HG02938 (cell line): ENCODE results near the gene CCDC167.
"Not testable (repeated sequence)": the region's sequence is repeated elsewhere in the genome, so short reads cannot be mapped to it uniquely, and the experiment has no call there.

ENCODE experiments used
- ATAC-seq: cut with Tn5 transposase; IDR thresholded peaks from one replicate; pipeline ENCODE4 v1.9.1; 2021; ENCODE audit warnings: mild to moderate bottlenecking, moderate library complexity; ENCODE audit not compliant: unreplicated experiment

Gene CCDC167

DNA sequence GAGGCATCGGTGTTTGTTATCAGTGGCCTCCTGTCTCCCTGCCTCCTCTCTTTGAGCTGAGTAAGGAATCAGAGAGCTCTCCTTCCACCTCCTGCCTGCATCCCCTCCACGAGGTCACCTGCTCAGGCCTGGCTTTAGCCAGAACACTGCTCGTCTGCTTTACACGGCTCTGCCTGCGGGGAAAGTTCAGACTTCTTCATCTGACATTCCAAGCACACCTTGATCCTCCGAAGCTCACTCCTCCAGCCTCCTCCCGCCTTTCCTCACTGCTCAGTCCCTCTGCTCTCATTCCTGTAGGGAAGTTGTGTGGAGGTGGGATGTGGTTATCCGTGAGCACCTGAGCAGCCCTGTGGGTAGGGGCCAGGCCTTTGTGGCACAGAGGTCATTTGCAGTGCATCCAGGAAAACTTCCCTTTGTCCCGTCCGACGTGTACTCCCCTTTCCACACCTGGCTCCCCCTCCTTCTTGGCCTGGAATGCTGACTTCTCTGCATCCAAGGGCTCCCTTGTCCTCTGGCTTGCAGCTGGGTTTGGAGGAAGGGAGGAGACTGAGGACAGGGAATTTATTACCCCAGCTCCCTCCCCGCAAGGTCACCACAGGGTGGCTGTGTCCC, 12.8 kb upstream of the CCDC167 start:
- no peak for ATAC-seq

DNA sequence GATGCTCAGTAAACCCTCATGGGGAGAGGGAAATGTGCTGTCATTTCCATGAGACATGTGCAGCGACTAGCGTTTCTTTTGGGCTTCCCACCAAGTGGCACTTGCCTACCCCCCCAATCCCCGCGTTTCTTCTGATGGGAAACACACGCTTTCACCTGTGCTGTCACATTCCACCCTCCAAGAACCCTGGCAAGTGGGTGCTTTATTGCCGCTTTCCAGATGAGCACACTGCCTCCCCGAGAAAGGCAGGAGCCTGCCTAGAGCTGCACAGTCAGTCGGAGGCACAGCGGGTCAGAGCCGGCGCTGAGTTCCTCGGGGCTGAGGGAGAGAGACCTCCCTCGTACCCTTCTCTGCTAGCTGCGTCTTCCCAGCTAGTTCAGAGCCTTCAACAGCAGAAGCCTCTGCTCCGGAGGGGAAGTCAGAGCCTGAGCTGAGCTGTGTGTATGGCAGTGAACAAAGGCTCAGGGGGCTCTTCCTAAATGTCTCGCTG, 12.3 kb upstream of the CCDC167 start:
- no peak for ATAC-seq

DNA sequence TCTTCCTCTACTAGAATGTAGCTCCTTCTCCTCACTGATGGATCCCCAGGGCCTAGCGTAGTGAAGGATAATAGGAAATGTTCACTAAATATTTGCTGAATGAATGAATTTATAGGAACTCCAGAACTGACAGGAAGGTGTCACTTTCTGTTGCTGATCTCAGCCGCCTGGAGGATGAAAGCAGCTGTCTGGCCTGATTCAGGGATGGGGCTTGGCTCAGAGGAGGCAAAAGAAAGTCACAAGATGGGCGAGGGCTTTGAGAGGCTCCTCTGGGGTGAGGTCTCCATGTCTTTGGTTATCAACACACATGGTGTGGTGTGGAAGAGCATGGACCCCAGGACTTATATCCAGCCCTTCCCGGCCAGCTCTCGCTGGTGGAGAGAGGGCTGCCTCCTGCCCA, 11.5 kb upstream of the CCDC167 start:
- no peak for ATAC-seq

DNA sequence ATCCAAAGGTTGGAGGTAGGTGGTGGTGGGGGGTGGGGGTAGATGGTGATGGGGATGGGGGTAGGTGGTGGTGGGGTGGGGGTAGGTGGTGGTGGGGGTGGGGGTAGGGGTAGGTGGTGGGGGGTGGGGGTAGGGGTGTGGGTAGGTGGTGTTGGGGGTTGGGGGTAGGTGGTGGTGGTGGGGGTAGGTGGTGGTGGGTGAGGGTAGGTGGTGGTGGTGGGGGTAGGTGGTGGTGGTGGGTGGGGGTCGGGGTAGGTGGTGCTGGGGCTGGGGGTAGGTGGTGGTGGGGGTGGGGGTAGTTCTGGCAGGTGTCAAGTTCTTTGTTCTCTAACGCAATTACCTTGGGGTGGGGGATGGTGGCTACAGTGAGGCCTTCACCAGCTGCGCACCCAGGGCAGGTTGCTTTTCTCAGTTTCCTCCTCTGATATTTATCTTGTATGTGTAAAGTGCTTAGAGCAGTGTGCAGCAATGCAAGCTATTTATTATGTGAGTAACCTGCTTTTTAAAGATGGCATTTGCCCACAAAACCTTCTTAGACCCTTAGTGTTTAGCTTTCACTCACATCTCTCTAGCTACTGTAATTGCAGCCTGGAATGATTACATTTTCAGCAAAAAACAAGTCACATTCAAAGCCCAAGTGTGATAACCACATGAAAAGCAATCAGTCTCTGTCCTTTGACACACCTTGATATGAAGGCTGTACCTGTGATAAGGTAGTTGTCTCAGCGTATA, 8.2 kb upstream of the CCDC167 start:
- no peak for ATAC-seq

DNA sequence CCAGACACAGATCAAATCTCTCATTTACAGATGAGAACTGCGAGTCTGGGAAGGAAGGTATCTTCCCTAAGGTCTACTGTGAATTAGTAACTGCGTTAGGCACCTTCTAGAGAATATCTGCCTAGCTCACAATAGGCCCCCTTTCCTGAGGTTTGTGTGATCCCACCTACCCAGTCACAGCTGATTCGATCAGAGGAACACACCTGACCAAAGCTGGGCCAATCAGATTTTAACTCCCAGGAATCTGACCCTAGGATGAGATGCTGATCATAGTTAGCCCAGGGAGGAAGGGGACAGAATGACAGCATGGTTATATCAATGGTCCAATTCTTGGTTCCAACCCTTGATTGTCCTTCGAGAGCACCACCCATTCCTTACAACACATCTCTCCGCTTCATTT, 7.4 kb upstream of the CCDC167 start:
- no peak for ATAC-seq

DNA sequence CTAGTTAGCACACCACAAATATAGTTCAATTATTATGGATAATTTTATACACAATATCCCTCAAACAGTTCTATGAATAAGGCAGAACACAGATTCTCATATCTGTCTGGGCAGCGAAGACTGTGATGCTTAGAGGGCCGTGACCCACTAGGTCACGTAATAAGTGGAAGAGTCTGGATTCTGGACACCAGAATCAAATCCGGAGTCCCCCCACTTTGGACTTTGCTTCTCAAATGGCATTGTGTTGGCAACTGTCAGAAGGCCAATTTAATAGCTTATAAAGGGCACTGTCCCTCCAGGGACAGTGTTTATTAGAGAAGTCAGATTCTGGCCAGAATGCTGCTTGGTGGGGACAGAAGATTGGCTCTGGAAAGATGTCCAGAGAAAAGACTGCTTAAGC, 6.8 kb upstream of the CCDC167 start:
- ATAC-seq, result no peak

DNA sequence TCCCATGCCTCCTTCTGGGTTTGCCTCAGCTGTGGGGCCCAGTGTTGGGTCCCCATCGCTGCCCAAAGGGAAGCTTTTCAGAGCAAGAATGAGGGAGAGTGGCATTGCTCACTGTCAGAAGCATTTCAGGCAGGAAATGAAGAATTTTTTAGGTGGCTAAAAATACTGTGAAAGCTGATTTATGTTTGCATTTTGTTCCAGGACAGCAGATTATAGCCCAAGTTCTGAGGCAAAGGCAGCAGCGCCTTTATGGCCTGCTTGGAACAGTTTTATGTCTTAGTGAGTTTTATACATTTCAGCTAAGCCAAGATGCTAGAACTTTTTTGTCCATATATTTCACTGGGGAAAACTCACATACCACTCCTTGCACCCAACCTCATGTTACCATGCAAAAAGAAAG, 4.3 kb upstream of the CCDC167 start:
- no peak for ATAC-seq

DNA sequence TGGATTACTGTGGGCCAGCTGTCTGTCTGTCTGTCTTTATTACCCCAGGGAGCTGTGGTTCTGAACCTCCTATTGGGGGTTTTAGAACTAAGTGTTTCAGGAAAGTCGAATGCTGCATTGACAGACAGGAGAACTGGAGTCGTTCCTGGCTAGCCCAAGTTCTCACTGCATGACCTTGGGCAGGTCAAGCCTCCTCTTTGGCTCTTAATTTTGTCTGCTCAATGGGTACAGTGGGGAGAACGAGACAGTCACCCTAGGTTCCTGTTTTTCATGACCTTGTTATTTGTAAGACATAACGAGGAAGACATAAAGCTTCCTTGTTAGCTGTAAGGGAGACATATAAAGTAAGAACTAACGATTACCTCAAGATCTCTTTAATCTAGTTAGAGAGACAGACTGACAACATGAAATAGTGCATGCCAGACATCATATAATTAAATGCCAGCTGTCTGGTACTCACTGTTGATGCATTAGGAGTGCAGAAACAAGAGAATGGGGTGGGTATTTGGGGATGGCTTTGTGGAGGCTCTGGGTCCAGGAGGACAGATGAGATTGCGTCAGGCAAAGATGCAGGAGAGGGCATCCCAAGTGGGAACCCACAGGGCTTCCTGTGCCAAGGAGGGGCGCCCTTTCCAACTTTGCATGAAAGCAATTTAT, 3.7 kb upstream of the CCDC167 start:
- ATAC-seq, result no peak

DNA sequence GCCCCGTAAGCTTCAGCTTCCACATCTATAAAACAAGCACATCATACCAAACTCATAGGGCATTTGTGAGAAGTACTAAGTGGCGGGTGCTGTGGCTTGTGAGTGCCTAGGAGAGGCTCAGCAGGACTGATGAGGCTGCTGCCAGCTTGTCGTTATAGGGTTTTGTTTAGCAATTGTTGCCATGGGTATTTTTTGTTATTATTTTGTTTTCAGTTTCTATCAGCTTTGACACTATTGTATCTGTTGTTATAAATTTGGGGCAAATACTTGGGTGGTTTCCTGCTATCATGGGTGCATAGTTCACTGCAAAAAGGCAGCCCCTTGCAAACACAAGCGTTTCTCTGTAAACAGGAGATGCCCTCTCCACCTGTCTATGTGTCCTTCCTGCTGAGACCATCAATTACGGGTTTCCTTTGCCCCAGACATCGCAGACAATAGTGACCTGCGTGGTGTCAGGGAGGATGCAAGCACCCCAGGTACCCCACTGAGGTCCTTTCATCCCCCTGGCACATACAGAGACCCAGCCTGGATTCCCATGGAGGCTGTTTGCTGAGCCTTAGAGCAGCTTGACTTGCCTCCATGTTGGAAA, 3.1 kb upstream of the CCDC167 start:
- no peak for ATAC-seq

DNA sequence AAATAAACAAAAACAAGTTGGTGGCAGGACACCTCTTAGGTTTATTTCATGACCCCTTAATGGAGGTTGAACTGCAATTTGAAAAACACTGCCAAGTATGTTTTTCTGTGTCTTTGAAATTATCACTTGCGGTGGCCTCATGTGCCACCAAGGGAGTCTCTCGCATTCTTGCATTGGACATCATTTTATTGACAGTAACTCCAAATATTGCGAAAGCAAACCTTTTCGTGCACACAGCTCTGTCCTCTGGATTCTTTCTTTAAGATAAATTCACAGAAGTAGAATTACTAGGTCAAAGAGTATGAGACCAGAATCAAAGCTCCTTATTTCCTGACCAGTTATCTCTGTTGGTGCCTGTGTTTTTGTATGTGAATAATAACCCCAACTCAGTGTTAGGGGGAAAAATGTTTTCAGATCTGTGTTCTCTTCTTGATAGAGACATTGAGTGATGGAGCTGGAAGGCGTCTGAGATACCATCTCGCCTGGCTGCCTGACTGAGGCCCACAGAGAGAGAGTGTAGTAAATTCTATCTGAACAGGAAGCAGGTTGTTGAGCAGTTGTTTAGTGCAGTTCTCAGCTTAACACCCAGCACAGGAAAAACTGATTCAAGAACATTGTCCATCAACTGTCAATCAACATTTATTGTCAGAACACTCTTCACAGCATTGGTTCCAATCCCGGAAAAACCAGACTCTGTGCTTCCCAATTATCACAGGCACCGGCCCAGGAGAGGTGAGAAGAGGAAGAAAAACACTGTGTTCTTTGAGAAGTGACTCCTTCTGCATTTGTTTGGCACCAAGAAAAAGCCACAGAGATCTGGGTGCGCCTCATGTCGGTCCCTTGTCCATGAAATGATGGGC, 2.2 kb upstream of the CCDC167 start:
- no peak for ATAC-seq

DNA sequence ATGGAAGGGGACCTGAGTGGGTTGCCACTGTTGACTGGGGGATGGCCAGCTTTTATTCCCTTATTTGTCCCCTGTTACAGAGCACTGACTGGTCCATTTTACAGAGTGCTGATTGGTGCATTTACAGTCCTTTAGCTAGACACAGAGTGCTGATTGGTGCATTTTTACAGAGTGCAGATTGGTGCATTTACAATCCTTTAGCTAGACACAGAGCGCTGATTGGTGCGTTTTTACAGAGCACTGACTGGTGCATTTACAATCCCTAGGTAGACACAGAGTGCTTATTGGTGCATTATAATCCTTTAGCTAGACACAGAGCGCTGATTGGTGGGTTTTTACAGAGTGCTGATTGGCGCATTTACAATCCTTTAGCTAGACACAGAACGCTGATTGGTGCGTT, 1.2 kb upstream of the CCDC167 start:
- ATAC-seq, result not testable (repeated sequence)

DNA sequence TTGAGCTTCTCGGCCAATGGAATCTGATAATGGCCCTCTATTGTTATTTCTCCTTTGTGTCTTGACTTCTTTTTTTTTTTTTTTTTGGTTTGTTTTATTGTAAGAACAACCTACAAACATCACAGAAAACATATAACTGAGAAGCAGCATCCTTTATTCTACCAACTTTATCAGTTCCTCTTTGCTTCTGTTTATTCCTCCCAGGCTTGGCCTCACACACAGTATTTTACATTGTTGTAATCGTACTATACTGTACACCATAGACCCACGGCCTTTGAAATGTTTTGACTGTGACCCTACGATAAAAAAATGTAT, 558 bp upstream of the CCDC167 start:
- no peak for ATAC-seq

DNA sequence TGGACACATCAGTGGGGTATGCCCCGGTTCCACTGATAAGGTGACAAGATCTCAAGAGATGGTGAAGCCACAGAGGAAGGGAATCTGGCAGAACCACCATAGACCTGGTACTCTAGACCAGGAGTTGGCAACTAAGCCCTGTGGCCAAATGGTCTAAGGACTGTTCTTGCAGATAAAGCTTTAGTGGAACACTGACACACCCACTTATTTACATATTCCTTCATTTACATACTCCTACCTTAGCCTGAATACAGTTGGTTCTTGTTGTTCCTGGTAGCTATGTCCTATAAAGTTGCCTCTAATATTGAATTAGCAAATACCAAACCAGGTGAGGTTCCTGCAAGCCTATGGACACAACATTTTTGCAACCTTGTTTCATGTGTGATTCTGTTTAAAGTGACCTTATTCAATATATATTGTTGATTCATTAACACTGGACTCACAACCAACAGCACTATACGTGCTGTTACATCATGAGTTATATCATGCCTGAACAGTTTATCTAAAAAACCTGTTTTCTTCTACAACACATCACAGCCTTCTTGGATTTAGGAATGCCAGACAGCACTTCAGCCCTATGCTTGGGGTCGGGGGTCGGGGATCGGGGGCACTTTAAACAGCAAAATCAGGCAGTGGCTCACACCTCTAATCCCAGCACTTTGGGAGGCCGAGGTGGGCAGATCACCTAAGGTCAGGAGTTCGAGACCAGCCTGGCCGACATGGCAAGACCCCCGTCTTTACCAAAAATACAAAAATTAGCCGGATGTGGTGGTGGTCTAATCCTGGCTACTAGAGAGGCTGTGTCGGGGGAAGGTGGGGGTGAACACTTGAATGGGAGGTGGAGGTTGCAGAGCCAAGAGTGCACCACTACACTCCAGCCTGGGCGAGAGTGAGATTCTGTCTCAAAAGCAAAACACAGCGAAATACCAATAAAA, 2.5 kb downstream of the CCDC167 start:
- ATAC-seq, result no peak

DNA sequence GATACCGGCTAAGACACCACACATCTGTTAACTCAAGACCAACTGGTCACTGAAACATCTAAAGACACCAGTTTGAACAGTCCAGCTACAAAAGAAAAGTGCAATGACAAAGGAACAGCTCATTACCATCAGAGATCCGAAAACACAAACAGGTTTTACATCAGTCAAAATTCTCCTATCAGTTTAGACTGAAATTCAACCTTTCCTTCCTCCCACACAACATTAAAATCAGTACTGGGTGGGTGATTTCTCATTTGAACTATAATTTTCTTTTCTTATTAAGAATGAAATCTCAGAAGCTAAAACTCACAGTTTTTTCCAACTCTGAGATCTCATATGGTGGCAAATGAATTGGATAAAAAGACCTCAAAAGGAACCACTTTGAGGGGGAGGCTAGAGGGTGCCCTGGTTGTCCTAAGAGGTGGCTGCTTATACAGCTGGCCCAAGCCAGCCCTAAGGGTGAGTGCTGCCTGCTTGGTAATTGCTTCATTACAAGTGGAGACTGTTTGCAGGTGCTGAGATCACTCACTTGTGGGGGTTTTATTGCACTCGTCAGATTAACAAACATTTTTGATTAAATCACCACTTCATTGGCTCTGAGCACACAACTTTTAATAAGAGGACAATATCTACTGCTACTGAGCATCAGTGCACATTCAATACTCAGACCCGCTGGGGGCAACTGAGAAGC, 4.3 kb downstream of the CCDC167 start:
- ATAC-seq, result no peak

DNA sequence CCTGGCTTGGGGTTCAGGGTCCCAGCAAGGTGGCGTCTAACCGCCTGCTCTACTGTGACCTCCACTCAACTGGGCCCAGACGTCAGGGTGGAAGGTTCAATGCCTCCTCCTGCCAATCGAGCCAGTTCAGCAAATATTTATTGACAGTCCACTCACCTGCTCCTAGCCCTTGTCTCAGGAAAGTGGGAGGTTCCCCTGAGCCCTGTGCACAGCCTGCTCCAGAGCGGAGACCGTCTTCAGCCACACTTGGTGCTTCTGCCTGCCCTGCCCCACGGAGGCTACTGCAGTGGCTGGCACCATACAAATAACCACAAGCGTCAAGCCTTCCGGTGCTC, 6.1 kb downstream of the CCDC167 start:
- no peak for ATAC-seq

DNA sequence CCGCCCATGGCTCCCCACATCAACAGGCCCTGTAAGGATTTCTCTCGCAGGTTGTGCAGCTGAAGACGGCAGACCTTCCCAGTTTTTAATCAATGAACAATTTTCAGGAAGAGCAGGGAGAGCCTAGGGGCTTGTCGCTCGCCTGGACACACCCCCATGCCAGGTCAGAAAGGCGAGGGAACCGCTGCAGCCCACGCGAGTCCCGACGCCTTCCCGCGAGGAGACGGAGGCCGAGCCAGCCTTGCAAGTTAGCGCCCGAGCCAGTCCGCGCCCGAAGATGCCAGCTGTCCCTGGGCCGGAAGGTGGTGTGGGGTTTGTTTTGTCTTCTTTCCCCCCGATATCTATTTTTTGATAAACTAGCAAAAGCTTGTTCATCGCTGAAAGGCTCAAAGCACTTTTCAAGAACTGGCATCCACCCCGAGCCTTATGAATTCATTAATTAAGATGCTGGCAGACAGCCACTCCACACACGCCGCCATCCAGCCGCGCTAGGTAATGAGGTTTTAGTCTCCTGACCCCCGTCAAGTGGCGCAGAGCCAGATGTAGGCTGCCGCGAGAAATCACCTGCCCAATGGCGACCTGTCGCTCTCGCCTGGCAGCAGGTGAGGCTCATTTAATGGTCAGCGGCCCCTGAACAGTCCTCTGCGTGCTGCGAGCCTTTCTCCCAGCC, 6.6 kb downstream of the CCDC167 start:
- no peak for ATAC-seq

DNA sequence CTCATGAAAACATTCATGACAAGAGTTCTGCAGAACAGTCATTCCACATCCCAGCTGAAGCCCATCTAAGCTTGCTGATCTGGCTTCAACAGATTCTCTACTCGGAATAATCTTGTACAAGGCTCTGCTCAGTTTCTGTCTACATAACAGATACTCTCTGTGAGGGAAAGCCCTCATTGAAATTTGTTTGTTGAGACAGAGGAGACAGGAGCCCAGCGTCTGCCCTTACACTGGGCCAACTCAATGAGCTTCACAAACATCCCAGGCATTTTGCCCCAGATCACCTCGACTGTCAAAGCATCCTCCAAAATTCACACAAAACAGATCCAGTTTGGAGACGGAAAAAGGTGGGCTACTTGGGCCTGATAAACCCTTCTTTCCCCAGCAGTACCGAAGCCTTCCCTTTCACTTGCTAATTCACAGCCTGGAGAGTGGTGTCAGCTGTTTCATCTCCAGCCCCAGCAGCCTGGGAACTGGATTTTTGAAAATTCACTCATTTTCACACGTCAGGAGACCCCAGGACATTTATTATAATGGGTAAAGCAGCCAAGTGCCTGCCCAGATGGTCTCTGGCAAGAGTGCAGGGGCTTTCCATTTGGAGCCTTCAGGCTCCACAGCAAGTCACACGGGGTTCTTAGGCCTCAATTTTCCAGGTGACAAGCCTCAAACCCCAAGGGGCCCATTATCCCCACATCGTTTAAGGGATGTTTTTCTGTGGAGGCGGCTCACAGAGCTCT, 7.3 kb downstream of the CCDC167 start:
- ATAC-seq, result no peak

DNA sequence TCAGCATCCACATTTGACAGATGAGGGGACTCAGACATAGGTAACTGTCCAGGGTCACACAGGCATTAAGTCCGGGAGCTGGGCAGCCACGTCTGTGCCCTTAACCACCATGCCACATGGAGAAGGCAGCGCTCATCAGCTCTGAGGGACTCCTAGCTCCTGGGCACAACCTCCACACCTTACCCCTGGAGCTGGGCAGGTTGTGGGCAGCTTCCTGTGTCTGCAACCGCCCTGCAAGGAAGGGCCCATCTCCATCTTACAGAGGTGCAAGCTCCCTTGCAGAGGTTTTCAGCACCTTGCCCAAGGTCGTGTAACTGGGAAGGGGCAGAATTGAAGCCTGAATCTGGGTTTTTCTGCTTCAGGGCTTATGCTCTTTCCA, 7.9 kb downstream of the CCDC167 start:
- ATAC-seq, result no peak
